Activated CD4-positive, alpha-beta T cell treated with anti-CD3 and anti-CD28 coated beads for 36 hours (primary cell): ENCODE data around the gene ALG12. TPM values are rescaled to one million over a fixed set of nuclear protein-coding genes. Genes with fewer than 3 reads are reported as not detected.

ENCODE experiments used
- ATAC-seq: fragments of 200-7000 bp; cut with Tn5 transposase; one replicate; pipeline ENCODE4 v1.10.0; 2021; ENCODE audit warnings: mild to moderate bottlenecking, moderate library complexity
- CTCF ChIA-PET: fragments of 350-600 bp; sonication (Branson Sonifier 250); formaldehyde crosslinking; loops from one replicate; lab custom pipeline; 2021; ENCODE audit warnings: antibody characterized with exemption; lab: Charles Lee
- POLR2A ChIA-PET: fragments of 350-600 bp; sonication (Branson Sonifier 250); formaldehyde crosslinking; loops from one replicate; lab custom pipeline; 2021; ENCODE audit warnings: antibody characterized with exemption, inconsistent platforms; lab: Charles Lee
- DNase-seq: peaks from one replicate; pipeline ENCODE4 v3.0.0-alpha.2; 2020
- H3K27ac Mint-ChIP-seq: one replicate; pipeline ENCODE4 v1.8.0; 2021; ENCODE audit warnings: mixed read lengths
- H3K27me3 Mint-ChIP-seq: one replicate; pipeline ENCODE4 v1.8.0; 2021; ENCODE audit warnings: mixed read lengths
- H3K36me3 Mint-ChIP-seq: one replicate; pipeline ENCODE4 v1.8.0; 2021; ENCODE audit warnings: low read depth, mixed read lengths
- H3K4me1 Mint-ChIP-seq: one replicate; pipeline ENCODE4 v1.8.0; 2021; ENCODE audit warnings: mixed read lengths
- H3K4me3 Mint-ChIP-seq: one replicate; pipeline ENCODE4 v1.8.0; 2021; ENCODE audit warnings: mild to moderate bottlenecking, moderate library complexity, mixed read lengths
- H3K9me3 Mint-ChIP-seq: one replicate; pipeline ENCODE4 v1.8.0; 2021; ENCODE audit warnings: low read depth, mixed read lengths
- intact Hi-C, 2 experiments: fragments of 100-400 bp; cut with DNase I in 1 of 2; cut with micrococcal nuclease in 1 of 2; formaldehyde crosslinking; loops; one replicate each; pipeline versions ENCODE4 v1.14.2 to v1.15.1; 2022 to 2024; cut with DNase I, micrococcal nuclease
- total RNA-seq, 2 experiments: library from RNA; stranded (reverse); gene quantifications; one replicate each; pipeline ENCODE4 v1.2.3, GENCODE V29; 2021

The ALG12 gene
- total RNA-seq, 2 experiments from 2014 or later: 13.6 to 13.7 TPM

DNA sequence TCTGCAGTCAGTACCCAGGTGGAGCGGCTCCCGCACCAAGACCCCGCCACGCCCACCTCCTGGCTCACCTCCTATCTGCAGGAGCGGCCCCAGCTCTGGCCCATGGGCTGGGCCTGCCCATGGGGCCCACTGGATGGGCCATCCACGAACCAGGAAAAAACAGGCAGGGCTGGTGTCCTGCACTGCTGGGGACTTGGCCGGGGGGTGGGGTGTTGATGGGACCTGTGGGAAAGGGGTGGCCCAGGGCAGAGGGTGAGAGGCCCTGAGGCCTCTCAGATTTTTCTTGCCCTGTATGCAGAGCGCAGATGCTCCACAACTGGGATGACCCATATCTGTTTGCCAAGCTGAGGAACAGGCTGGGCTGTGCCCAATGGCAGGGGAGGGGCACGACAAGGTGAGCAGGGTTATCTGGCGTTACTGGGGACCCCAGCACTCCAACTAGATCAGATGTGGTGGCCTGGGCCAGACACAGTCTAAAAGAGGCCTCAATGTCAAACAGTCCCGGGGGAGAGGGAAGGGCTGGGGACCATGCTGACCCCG is 39.7 kb upstream of the ALG12 start:
- DNase-seq (no peak), ATAC-seq (no peak)
- H3K4me3 Mint-ChIP-seq: peak overlapping the region; percentile 81
- intact Hi-C loops: no loop called here
- H3K9me3 Mint-ChIP-seq: no peaks in the 10 kb centered on the region
- peaks cover 11% of the 10 kb centered on the region for H3K4me1 Mint-ChIP-seq
- H3K27me3 Mint-ChIP-seq: no peaks in the 10 kb centered on the region
- peaks cover 12% of the 10 kb centered on the region for H3K36me3 Mint-ChIP-seq
- H3K27ac Mint-ChIP-seq: no peak overlapping the region
- ChIA-PET CTCF (no interaction called here), POLR2A (interaction anchor here (0.6 kb wide), 2 partner anchors 11 to 22 kb away, joined by 3 read pairs; no protein-coding TSS in a partner anchor)

DNA sequence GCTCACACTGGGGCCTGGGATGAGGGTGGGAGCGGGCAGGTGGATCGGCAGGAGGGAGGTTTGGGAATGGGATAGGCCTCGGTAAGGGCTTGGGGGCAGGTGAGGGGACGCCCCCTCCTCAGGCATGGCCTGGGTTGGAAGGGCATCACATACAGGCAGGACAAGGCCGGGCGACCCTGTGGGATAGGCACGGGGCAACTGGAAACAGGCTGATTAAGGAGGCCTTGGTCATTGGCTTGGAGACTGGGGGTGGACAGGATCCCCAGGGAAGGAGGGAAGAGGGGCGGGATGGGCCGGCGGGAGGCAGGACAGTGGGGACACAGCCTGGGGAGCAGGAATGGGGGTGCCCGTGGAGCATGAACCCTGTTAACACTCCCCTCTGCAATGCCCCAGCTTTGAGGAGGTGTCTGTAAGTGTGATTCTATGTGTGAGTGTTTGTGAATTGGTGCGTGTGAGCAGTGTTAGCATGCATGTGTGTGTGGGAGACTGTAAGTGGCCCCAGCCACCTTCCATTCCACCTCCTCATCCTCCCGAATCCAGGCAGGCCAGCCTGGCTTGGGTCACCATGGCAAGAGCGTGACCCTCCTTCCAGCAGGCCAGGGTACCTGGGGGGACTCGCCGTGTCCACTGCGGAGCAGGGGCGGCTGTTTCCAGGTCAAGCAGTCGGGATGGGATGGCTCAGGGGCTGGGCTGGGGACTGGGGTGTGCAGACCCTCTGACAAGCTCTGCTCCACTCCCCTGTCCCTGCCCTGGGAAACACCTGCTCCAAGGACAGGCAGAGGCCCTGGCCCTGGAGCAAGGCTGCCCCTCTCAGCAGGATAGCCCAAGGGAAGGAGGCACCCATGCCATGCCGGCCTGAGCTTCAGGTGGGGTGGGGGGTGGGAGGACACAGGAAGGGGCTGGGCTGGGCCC is 38.9 kb upstream of the ALG12 start:
- intact Hi-C loops: no loop called here
- POLR2A ChIA-PET: interaction anchor here (0.6 kb wide), 1 partner anchor 10 kb away, joined by 3 read pairs; no protein-coding TSS in a partner anchor
- Mint-ChIP-seq H3K9me3 (no peaks in the 10 kb centered on the region), H3K4me1 (peaks cover 11% of the 10 kb centered on the region), H3K36me3 (peaks cover 6% of the 10 kb centered on the region), H3K4me3 (no peak overlapping the region), H3K27ac (no peak overlapping the region), H3K27me3 (no peaks in the 10 kb centered on the region)
- no peak for DNase-seq
- CTCF ChIA-PET: no interaction called here
- no peak for ATAC-seq

DNA sequence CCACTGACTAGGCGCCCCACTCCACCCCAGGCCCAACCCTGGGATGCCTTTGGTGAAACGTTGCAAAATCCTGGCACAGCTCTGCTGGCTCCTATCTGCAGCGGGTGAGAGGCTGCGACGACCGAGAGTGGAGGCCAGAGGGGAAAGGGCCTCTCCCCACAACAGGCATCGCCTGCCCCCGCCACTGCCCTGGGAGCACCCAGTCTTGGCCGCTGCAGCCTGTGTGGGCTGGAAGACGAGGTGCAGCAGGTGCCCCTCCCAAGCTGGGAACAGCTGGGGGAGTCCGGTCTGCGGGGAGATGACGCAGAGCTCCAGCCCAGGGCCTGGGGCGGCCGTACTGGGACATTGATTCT is 38.2 kb upstream of the ALG12 start:
- Mint-ChIP-seq H3K4me3 (no peak overlapping the region), H3K4me1 (peaks cover 11% of the 10 kb centered on the region), H3K36me3 (peaks cover under 1% of the 10 kb centered on the region), H3K27me3 (no peaks in the 10 kb centered on the region), H3K27ac (no peak overlapping the region), H3K9me3 (no peaks in the 10 kb centered on the region)
- ChIA-PET CTCF (no interaction called here), POLR2A (no interaction called here)
- ATAC-seq: no peak
- no peak for DNase-seq
- intact Hi-C loops: no loop called here

DNA sequence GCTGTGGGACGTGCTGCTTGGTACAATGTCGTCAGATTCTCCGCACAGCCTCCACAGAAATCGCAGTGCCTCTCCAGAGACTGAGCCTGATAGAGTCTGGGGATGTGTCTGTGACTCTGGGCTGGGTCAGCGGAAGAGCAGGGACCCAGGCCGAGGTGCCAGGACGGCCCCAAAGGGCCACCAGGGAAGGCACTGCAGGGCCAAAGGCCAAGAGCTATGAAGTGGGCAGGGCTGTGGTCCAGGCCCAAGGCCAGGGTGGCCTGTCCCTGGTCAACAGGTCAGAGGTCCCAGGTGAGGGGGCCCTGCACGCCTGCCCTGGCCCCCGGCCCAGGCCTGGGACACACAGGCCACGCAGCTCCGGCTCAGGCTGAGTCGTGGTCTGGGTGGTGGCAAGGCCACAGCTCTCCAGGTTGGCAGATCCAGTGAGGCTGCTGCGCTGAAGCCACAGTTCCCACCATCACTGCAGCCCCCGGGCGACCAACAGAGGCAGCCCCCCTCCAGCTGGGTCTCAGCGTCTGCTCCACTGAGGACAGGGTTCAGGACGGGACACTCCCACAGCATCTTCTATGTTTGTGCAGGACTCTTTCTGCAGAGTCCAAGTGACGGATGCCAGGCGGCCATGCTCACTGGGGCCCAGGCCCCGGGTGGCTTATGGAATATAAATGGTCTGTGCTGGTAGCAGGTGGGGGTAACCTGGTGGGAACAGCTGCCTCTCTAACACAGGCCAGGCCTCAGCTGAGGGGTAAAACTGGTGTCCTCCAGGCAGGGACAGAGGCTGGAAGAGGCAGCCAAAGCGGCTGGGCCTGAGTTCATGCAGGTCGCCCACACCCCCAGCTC is 37.6 kb upstream of the ALG12 start:
- intact Hi-C loops: no loop called here
- Mint-ChIP-seq H3K9me3 (no peaks in the 10 kb centered on the region), H3K36me3 (no peaks in the 10 kb centered on the region), H3K27ac (no peak overlapping the region), H3K4me1 (peaks cover 14% of the 10 kb centered on the region), H3K27me3 (no peaks in the 10 kb centered on the region), H3K4me3 (no peak overlapping the region)
- no peak for ATAC-seq
- no peak for DNase-seq
- CTCF ChIA-PET: interaction anchor here (1.5 kb wide), 1 partner anchor 75 kb away, joined by 4 read pairs; no protein-coding TSS in a partner anchor
- POLR2A ChIA-PET: no interaction called here

DNA sequence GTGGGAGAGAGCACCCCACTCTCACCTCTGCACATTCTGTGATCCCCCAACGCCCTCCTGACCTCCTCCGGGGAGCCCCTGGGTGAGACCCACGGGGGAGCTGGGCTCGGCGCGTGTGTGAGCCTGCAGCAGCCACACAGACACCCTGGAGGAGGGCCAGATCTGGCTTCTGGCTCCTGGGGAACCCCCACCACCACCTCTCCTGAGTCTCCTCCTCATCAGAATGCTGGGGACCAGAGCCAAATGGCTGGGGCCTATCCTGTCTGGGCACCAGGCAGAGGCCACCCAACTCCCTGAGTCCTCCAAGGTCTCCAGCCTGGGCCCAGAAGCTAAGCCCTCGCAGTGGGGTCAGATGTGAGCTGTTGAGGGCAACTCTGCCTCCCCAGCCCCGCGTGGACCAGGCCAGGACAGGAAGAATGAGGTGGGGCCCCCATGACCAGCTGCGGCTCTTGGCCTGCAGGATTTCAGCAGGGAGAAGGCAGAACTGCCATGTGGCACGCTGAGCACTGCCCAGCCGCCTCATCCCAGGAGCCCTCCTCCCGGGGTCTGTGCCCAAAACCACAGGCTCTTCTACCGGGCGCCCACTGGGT is 36.8 kb upstream of the ALG12 start:
- no peak overlapping the region for H3K4me3 Mint-ChIP-seq
- ATAC-seq (no peak), DNase-seq (no peak)
- no peaks in the 10 kb centered on the region for H3K9me3 Mint-ChIP-seq
- intact Hi-C loops: no loop called here
- peaks cover 14% of the 10 kb centered on the region for H3K4me1 Mint-ChIP-seq
- H3K27ac Mint-ChIP-seq: no peak overlapping the region
- ChIA-PET POLR2A (no interaction called here), CTCF (interaction anchor here (0.5 to 1.5 kb wide), 2 partner anchors 76 to 365 kb away, joined by 3 to 4 read pairs; no protein-coding TSS in a partner anchor)
- H3K36me3 Mint-ChIP-seq: no peaks in the 10 kb centered on the region
- H3K27me3 Mint-ChIP-seq: no peaks in the 10 kb centered on the region

DNA sequence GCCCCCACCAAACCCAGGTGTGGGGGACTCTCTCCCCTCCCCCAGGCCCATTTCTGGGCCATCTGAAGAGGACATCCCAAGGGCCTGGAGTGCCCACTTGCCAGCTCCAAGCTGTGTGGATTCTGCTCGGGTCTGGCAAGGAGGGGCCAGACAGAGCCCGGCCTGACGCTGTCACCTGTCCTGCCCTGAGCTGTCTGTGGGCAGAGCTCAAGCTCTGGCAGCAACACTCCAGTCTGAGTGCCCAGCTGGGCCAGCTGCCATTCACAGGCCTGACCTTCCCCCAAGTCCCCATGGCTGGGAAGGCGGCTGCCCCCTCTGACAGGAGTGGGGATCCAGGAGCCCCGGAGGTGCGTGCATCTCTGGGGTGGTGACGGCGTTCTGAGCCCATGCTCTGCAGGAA is 36.1 kb upstream of the ALG12 start:
- CTCF ChIA-PET: interaction anchor here (0.5 to 1.5 kb wide), 2 partner anchors 76 to 366 kb away, joined by 3 to 4 read pairs; no protein-coding TSS in a partner anchor
- ATAC-seq: no peak
- intact Hi-C loops: no loop called here
- no peaks in the 10 kb centered on the region for H3K36me3 Mint-ChIP-seq
- peaks cover 11% of the 10 kb centered on the region for H3K4me1 Mint-ChIP-seq
- H3K9me3 Mint-ChIP-seq: no peaks in the 10 kb centered on the region
- H3K27ac Mint-ChIP-seq: no peak overlapping the region
- no peaks in the 10 kb centered on the region for H3K27me3 Mint-ChIP-seq
- POLR2A ChIA-PET: no interaction called here
- no peak overlapping the region for H3K4me3 Mint-ChIP-seq
- no peak for DNase-seq

DNA sequence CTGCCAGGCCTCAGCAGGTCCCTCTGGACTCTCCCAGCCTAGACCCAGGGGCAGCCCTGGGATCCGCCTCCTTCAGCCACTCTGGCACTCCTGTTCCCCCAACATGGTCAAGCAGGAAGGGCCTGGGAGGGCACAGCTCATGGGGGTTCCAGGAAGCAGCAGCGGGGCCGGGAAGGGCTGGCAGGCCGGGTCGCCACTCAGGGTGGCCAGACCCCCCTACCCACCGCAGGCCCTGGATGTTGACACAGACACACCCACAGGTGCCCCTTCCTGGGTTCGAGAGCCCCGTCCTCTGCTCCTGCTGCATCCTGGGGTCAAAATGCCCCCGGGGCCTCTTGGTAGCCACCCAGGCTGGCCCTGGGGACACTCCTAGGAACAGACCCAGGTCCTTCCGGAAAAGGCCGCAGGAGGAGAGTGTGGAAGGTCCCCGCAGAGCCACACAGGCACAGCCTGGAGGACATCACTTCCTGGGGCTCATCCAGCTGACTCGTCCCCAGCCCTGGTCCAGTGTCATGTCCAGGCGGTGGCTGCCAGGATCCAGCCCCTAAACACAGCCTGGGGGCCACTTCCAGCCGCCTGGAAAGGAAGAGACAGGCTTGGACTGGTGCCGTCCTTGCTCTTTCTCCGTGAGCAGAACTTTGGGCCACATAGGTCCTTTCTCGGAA is 35.6 kb upstream of the ALG12 start:
- DNase-seq: no peak
- H3K4me3 Mint-ChIP-seq: no peak overlapping the region
- intact Hi-C loops: no loop called here
- peaks cover 6% of the 10 kb centered on the region for H3K4me1 Mint-ChIP-seq
- no peaks in the 10 kb centered on the region for H3K36me3 Mint-ChIP-seq
- H3K27ac Mint-ChIP-seq: no peak overlapping the region
- no peaks in the 10 kb centered on the region for H3K9me3 Mint-ChIP-seq
- ATAC-seq: no peak
- ChIA-PET POLR2A (interaction anchor here (1.1 kb wide), 1 partner anchor 9 kb away, joined by 3 read pairs; no protein-coding TSS in a partner anchor), CTCF (interaction anchor here (1.5 kb wide), 1 partner anchor 77 kb away, joined by 4 read pairs; no protein-coding TSS in a partner anchor)
- no peaks in the 10 kb centered on the region for H3K27me3 Mint-ChIP-seq

DNA sequence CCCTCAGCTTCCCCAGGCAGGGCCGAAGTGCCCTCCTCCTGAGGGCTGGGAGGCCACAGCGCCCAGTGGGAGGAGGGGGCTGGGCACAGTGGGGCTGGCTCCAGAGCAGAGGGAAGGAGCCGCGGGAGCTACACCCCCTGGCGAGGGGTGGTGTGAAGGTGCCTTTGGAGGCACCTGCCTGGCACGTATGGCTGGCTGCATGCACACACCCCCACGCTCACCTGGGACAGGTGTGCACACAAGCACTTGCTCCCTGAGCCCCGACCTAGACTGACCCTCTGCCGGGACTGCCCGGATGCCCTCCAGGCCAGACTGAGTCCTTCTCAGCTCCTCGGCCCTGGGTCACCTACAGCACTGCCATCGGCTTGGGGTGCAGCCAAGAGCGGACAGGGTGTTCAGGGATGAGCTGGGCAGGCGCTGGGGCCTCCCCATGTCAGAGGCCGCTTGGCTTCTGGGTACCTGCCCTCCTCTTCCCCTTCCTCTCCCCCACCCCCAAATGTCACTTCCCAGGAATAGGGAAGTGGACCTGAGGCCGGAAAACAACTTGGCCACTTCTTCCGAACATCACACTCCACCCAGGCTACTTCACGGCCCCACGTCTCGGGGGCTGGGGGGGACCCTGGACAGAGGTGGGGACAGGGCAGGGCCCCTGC is 34.9 kb upstream of the ALG12 start:
- intact Hi-C loops: no loop called here
- no peaks in the 10 kb centered on the region for H3K9me3 Mint-ChIP-seq
- ChIA-PET POLR2A (interaction anchor here (1.1 kb wide), 1 partner anchor 9 kb away, joined by 3 read pairs; no protein-coding TSS in a partner anchor), CTCF (no interaction called here)
- H3K4me3 Mint-ChIP-seq: no peak overlapping the region
- H3K27ac Mint-ChIP-seq: no peak overlapping the region
- no peaks in the 10 kb centered on the region for H3K27me3 Mint-ChIP-seq
- peaks cover 3% of the 10 kb centered on the region for H3K4me1 Mint-ChIP-seq
- no peak for ATAC-seq
- DNase-seq: no peak
- H3K36me3 Mint-ChIP-seq: no peaks in the 10 kb centered on the region

DNA sequence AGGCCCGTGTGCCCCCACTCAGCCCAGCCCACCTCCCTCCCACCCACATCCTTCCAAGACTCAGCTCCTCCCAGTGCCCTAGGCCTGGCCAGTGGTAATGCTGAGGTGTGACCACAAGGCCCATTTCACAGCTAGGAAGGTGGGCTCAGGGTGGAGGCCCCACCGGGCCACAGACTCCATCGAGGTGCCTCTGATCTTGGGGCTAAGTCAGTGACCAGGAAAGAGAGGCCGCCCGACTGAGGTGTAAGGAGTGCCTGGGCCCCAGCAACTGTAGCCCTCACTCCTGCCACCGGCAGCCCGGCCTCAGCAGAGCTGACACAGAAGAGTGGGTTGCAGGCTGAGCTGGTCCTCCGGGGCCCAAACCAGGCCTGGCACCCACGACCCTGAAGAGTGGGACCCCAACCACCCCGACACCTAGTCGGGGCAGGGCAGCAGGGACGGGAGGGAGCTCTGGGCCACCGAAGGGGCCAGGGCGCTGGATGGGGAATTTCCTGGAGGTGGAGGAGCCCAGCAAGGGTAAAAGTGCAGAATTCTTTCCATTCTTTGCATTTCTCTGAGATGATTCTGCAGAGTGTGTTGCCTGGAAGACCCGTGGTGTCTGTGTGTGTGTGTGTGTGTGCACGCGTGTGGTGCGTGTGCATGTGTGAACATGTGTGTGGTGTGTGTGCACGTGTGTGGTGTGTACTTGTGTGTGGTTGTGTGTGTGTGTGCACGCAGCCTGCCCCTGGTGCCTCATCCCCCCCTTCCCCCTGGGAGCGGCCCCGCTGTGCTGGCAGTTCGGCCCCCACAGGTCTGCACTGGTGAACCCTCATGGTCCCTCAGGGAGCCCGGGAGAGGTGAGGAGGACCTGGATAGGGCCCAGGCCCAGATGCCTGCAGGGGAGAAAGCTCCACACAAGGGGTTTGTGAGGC is 34.0 kb upstream of the ALG12 start:
- Mint-ChIP-seq H3K4me3 (no peak overlapping the region), H3K27ac (no peak overlapping the region), H3K36me3 (no peaks in the 10 kb centered on the region), H3K27me3 (no peaks in the 10 kb centered on the region), H3K9me3 (no peaks in the 10 kb centered on the region), H3K4me1 (peaks cover 3% of the 10 kb centered on the region)
- POLR2A ChIA-PET: interaction anchor here (1.1 kb wide), 1 partner anchor 10 kb away, joined by 3 read pairs; no protein-coding TSS in a partner anchor
- DNase-seq (no peak), ATAC-seq (no peak)
- intact Hi-C loops: loop anchor here in 1 of 2 experiments (1.0 kb wide), 1 partner anchor 7 kb away; no protein-coding TSS in a partner anchor
- CTCF ChIA-PET: interaction anchor here (1.3 to 1.6 kb wide), 2 partner anchors 14 to 78 kb away, joined by 3 read pairs; no protein-coding TSS in a partner anchor
